Heart right ventricle (tissue), 16 donors: ENCODE data around the gene TMEM41B. TPM values are rescaled to one million over a fixed set of nuclear protein-coding genes. Genes with fewer than 3 reads are reported as not detected.

Experiments
- ATAC-seq, 8 donors: fragments of 200-7000 bp; cut with Tn5 transposase; one replicate each; pipeline ENCODE4 v1.9.1; 2020; ENCODE audit warnings: mild to moderate bottlenecking in 8 of 8, moderate library complexity in 8 of 8, moderate number of reproducible peaks in 1 of 8
- DNase-seq, 2 donors: peaks; one replicate each; pipeline ENCODE4 v3.0.0-alpha.2; 2020
- H3K27ac ChIP-seq, 10 donors: fragments of 200-600 bp; sonication (generic) in 2 of 10; one replicate each; pipeline versions ENCODE4 v1.5.0 to v1.8.0; 2020 to 2022; ENCODE audit warnings: mild to moderate bottlenecking in 3 of 10
- H3K27me3 ChIP-seq, 7 donors: fragments of 200-600 bp; one replicate each; pipeline ENCODE4 v1.8.0; 2021 to 2022; ENCODE audit warnings: mild to moderate bottlenecking in 2 of 7
- H3K36me3 ChIP-seq, 9 donors: fragments of 200-600 bp; sonication (generic) in 1 of 9; one replicate each; pipeline versions ENCODE4 v1.5.0 to v1.8.0; 2020 to 2022; ENCODE audit warnings: mild to moderate bottlenecking in 2 of 9
- H3K4me1 ChIP-seq, 9 donors: fragments of 200-600 bp; sonication (generic) in 1 of 9; one replicate each; pipeline versions ENCODE4 v1.5.0 to v1.8.0; 2020 to 2022; ENCODE audit warnings: mild to moderate bottlenecking in 4 of 9
- H3K4me3 ChIP-seq, 10 donors: fragments of 200-600 bp; sonication (generic) in 2 of 10; one replicate each; pipeline versions ENCODE4 v1.5.0 to v1.8.0; 2020 to 2022; ENCODE audit warnings: mild to moderate bottlenecking in 7 of 10, moderate library complexity in 2 of 10
- H3K9me3 ChIP-seq, 11 donors: fragments of 200-600 bp in 10 of 11; sonication (generic) in 2 of 11; one replicate each; pipeline versions ENCODE4 v1.5.0 to v1.8.0; 2013 to 2022; ENCODE audit warnings: mild to moderate bottlenecking in 2 of 11, control low read depth in 1 of 11, moderate library complexity in 1 of 11
- WGBS, 2 donors: extraction: QIAGEN DNeasy Blood & Tissue Kit; methylation state at CpG; one replicate each; pipeline ENCODE4 v1.1.7; 2013; ENCODE audit warnings: inconsistent platforms in 1 of 2; 5-methylcytosine and 5-hydroxymethylcytosine counted together
- intact Hi-C, 10 donors: fragments of 100-400 bp; cut with DNase I; formaldehyde crosslinking; loops; one replicate each; pipeline versions ENCODE4 v1.11.1 to v1.14.2; 2022
- polyA plus RNA-seq, 2 donors: library from polyadenylated mRNA; stranded (reverse); fragments of 200-250 nt; gene quantifications; one replicate each; pipeline ENCODE4 v1.2.3, GENCODE V29; 2013
- total RNA-seq, 10 donors: library from RNA; stranded (reverse); fragmentation: NEBNext Ultra II Directional in 3 of 10; extraction: Animal tissue kit (Norgen Biotek cat#: 25700) in 3 of 10; gene quantifications; one replicate each; pipeline versions ENCODE4 v1.2.1 to v1.2.4, GENCODE V29; 2021 to 2023
- TF ChIP-seq, protein P1 (sequence below), 9 donors: fragments of 200-600 bp; sonication (generic) in 2 of 9; IDR thresholded peaks; one replicate each; pipeline versions ENCODE4 v1.5.0 to v1.8.0; 2021 to 2022; ENCODE audit warnings: antibody characterized with exemption in 9 of 9, mild to moderate bottlenecking in 5 of 9, moderate library complexity in 1 of 9
- donor health status: Arrhythmogenic right ventricular cardiomyopathy.
- donor health status: ischemic (EF 13 %, LVEDD 7.1; RV severe dilation, severe dysfunction).
- donor health status: healthy with polysubstance abuse.
- donor health status: DM: no; HTN: yes; CAD: no.
- donor health status: DM: no; HTN: no; CAD: no.
- donor health status: ischemic (EF 25% LVEDD 6.9; RV normal size, moderate dysfunction).
- donor health status: ischemic (EF 25% LVEDD 5.7; RV mildly dilated, moderate dysfunction).
- donor health status: healthy.
- donor health status: DM: yes; HTN: yes; CAD: no.
- donor health status: Ischemic cardiomyopathy.
- donor health status: ischemic (EF 35%, LVEDD 5.7; RV mildly dilated, moderate dysfunction).
- donor health status: nonischemic (EF 11% LVEDD 7.7; RV severe dilation, severe dysfunction).
- donor health status: DM: yes; HTN: yes; CAD: no.
- donor health status: PGD.
- donor health status: ischemic (EF 29% LVEDD 5.4; RV normal size, mild dysfunction).
- donor health status: nonischemic (EF 23%, LVEDD 6.1; RV moderate dilation, normal function).

TMEM41B gene
- total and polyA plus RNA-seq, 12 donors: 11.6 to 25.1 (median 20.4) TPM

DNA sequence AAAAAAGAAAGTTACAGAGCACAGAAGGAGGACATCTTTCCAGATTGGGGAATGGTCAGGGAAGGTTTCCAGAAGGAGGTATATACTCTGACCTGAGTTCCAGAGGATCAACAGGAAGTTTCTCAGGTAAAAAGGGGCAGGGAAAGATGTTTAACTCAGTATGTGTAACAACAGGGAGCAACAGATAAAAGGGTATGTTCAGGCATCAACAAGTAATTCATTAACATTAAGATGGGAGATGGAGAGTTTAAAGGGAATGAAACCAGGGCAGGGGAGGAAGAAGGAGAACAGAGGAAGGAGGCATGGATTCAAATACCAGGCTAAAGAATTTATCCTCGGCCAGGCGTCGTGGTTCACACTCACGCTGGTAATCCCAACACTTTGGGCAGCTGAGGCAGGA lies 46.7 kb downstream of the TMEM41B start:
- no peaks in the 10 kb centered on the region for H3K9me3 ChIP-seq
- DNase-seq (no peak), ATAC-seq (no peak)
- no peak overlapping the region for H3K27ac ChIP-seq
- intact Hi-C loops: loop anchor here in 6 of 10 donors (5.0 to 10.0 kb wide), 5 partner anchors 45 to 95 kb away; partner anchors contain the start of gene TMEM41B (in 1 of the 6)
- 85 to 92% methylated on average over 4 of the region's 4 CpGs for WGBS, 2 donors
- H3K4me3 ChIP-seq: no peak overlapping the region
- no peaks in the 10 kb centered on the region for H3K27me3 ChIP-seq
- H3K36me3 ChIP-seq: no peaks in the 10 kb centered on the region
- peaks cover 5 to 22% (median 14%) of the 10 kb centered on the region in 9 donors for H3K4me1 ChIP-seq
- TF ChIP-seq, protein P1, sequence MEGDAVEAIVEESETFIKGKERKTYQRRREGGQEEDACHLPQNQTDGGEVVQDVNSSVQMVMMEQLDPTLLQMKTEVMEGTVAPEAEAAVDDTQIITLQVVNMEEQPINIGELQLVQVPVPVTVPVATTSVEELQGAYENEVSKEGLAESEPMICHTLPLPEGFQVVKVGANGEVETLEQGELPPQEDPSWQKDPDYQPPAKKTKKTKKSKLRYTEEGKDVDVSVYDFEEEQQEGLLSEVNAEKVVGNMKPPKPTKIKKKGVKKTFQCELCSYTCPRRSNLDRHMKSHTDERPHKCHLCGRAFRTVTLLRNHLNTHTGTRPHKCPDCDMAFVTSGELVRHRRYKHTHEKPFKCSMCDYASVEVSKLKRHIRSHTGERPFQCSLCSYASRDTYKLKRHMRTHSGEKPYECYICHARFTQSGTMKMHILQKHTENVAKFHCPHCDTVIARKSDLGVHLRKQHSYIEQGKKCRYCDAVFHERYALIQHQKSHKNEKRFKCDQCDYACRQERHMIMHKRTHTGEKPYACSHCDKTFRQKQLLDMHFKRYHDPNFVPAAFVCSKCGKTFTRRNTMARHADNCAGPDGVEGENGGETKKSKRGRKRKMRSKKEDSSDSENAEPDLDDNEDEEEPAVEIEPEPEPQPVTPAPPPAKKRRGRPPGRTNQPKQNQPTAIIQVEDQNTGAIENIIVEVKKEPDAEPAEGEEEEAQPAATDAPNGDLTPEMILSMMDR (IDR thresholded peaks at IDR 0.05): no peak

DNA sequence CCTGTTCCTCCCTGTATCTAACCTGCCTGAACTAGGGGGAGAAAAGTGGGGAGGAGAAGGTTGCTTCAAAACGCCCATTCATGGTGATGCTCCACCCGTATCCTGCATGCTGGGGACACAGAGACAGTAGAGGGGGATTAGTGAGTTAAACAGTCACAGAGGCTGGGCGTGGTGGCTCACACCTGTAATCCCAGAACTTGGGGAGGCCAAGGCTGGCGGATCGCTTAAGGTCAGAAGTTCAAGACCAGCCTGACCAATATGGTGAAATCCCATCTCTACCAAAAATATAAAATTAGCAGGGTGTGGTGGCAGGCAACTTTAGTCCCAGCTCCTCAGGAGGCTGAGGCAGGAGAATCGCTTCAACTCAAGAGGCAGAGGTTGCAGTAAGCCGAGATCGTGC lies 47.5 kb downstream of the TMEM41B start:
- H3K27me3 ChIP-seq: no peaks in the 10 kb centered on the region
- intact Hi-C loops: loop anchor here in 6 of 10 donors (5.0 to 10.0 kb wide), 5 partner anchors 45 to 95 kb away; partner anchors contain the start of gene TMEM41B (in 1 of the 6)

DNA sequence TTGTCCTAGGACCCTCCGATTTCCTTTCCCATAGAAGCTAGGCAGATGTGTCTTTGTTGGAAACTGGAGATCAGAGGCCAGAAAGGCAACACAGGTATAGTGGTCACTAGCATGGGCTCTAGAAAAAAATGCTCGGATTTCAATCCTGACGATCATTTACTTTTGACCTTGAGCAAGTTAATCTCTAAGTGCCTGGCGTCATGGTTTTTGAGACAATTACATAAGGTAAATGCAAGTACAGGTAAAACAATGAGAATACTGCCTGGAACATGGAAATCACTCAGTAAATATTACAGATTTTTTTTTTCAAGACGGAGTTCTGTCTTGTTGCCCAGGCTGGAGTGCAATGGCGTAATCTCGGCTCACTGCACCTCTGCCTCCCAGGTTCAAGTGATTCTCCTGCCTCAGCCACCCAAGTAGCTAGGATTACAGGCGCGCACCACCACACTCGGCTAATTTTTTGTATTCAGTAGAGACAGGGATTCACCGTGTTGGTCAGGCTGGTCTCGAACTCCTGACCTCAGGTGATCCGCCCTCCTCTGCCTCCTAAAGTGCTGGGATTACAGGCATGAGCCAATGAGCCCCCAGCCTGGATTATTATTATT lies 48.2 kb downstream of the TMEM41B start:
- Histone ChIP-seq H3K9me3 (no peaks in the 10 kb centered on the region), H3K36me3 (no peaks in the 10 kb centered on the region), H3K27me3 (no peaks in the 10 kb centered on the region), H3K27ac (peak overlapping the region in 8 of 10 donors; percentile 91 to 100 (median 99)), H3K4me1 (peaks cover 5 to 36% (median 27%) of the 10 kb centered on the region in 9 donors), H3K4me3 (peak overlapping the region in 4 of 10 donors; percentile 75 to 99 (median 98))
- DNase-seq (no peak), ATAC-seq (no peak)
- TF ChIP-seq, protein P1 (IDR thresholded peaks at IDR 0.05): no peak
- WGBS, 2 donors: 83 to 86% methylated on average over 13 of the region's 13 CpGs
- intact Hi-C loops: loop anchor here in 6 of 10 donors (5.0 to 10.0 kb wide), 5 partner anchors 46 to 96 kb away; partner anchors contain the start of gene TMEM41B (in 1 of the 6)

More for the DNA sequence above, 47.5 kb downstream of the TMEM41B start:
- Histone ChIP-seq H3K4me3 (no peak overlapping the region), H3K4me1 (peaks cover 5 to 29% (median 21%) of the 10 kb centered on the region in 9 donors), H3K9me3 (no peaks in the 10 kb centered on the region), H3K27ac (no peak overlapping the region), H3K36me3 (no peaks in the 10 kb centered on the region)
- WGBS, 2 donors: 96 to 97% methylated on average over 8 of the region's 8 CpGs
- DNase-seq (no peak), ATAC-seq (no peak)
- TF ChIP-seq, protein P1 (IDR thresholded peaks at IDR 0.05): no peak

DNA sequence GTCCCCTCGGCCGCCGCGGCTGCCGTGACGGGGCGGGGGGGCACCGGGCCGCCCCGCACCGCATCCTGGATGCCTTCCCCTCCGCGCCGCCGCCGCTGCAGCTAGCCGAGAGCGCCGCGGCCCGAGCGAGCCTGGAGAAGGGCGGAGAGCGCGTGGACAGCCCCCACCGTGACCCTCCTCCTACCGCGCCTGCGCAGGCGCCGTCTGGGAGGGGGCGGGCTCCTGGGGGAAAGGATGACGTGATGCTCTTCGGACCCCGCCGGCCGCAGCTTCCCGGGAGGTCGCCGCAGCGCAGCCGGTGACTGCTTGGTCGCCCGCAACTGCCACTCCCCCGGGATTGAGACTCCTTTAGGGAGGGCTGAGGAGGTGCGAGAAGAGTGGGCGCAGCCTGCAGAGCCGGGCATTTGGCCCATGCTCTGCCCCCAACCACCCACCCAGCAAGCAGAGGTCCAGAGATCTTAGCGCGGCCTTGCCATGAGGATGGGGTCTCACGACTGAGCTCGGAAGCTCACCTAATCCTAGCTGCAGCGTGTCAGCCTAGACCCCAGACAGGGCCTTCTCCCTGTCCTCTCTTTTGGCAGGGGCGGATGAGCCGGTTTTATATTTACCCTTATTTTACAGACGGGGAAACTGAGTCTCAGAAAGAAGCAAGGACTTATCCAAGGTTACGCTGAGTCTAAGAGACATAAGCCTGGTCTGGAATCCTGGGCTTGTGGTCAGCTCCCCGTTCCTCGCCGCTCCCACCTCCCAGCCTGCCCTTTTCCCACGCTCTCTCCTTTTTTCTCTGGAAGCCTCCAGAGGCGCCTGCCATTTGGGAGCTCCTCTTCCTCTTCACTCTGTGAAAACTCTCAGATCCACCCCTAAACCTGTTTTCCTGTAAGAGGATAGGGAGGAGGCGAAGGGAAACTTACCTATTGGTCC lies 48.9 kb downstream of the TMEM41B start, which contains the start of gene DENND5A:
TSS of gene DENND5A (minus strand) at position 140 of the 921 bp plus-strand sequence. CDS start 281 bp downstream, outside the sequence.
- ATAC-seq (peak; percentile 92 to 96 (median 96)), DNase-seq (peak; percentile 90 to 91)
- H3K9me3 ChIP-seq: no peaks in the 10 kb centered on the region
- H3K4me1 ChIP-seq: peaks cover 5 to 44% (median 35%) of the 10 kb centered on the region in 9 donors
- no peaks in the 10 kb centered on the region for H3K36me3 ChIP-seq
- H3K27me3 ChIP-seq: no peaks in the 10 kb centered on the region
- WGBS, 2 donors: 8 to 11% methylated on average over 52 to 61 of the region's 63 CpGs
- H3K27ac ChIP-seq: peak within 1 kb of the TSS; percentile 74 to 100 (median 98)
- H3K4me3 ChIP-seq: peak within 1 kb of the TSS; percentile 71 to 99 (median 96)
- TF ChIP-seq, protein P1 (IDR thresholded peaks at IDR 0.05): peak in 2 of 9 donors; percentile 17 to 23
- intact Hi-C loops: loop anchor here in 7 of 10 donors (2.0 to 10.0 kb wide), 6 partner anchors 47 to 119 kb away; partner anchors contain the start of genes IPO7 (in 1 of the 7) and TMEM41B (in 1 of the 7)
